ENCODE data around the gene CHIC2.

DNA sequence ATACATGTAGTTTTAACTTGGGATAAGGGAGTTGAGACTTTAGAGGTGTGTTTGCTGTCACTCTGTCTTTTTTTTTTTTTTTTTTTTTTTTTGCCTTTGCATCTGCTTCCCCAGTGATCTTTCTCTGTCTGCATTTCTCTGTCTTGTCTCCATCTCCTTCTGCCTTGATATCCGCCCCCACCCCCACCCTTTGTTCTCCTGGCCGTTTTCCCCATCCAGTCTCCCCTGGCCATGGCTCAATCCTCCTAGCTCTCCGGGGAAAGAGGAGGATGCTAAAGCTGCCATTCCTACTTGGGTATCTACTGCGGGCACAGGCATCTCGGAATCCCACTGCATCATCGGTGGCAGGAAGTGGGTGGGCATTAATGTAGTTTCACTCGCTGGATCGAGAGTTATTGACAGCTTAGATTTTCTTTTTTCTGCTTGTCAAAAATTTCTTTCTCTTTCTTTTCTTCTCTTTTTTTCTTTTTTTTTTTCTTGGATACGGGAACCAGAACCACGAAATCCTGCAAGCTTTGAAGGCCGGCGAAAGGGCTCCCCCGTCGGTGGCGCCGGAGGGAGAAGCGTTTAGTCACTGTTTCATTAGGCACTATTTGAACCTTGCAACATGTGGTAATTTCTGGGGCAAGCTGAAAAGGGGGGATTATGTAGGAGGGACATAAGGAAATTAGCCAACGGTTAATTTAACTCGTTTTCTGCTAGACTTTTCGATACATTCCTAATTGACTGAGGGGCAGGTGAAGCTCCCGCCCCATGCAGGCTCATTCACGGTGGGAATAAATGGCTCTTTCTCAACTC lies 43.7 kb upstream of the CHIC2 start:
- TF ChIP-seq EZH2phosphoT487 (IDR thresholded peaks at IDR 0.05; ENCODE audit: low read depth): no peak
- TF ChIP-seq, protein P1, sequence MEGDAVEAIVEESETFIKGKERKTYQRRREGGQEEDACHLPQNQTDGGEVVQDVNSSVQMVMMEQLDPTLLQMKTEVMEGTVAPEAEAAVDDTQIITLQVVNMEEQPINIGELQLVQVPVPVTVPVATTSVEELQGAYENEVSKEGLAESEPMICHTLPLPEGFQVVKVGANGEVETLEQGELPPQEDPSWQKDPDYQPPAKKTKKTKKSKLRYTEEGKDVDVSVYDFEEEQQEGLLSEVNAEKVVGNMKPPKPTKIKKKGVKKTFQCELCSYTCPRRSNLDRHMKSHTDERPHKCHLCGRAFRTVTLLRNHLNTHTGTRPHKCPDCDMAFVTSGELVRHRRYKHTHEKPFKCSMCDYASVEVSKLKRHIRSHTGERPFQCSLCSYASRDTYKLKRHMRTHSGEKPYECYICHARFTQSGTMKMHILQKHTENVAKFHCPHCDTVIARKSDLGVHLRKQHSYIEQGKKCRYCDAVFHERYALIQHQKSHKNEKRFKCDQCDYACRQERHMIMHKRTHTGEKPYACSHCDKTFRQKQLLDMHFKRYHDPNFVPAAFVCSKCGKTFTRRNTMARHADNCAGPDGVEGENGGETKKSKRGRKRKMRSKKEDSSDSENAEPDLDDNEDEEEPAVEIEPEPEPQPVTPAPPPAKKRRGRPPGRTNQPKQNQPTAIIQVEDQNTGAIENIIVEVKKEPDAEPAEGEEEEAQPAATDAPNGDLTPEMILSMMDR (IDR thresholded peaks at IDR 0.05; ENCODE audit: low read depth, low read length): no peak
